NB4 (cell line): ENCODE results near the gene PPM1B.
"Not testable (repeated sequence)": the region's sequence is repeated elsewhere in the genome, so short reads cannot be mapped to it uniquely, and the experiment has no call there.

Source experiments
- MYC ChIP-seq: IDR thresholded peaks from 2 replicates; pipeline ENCODE4 v1.6.1; 2011; ENCODE audit warnings: low read depth, low read length
- POLR2A ChIP-seq: IDR thresholded peaks from 2 replicates; pipeline ENCODE4 v1.6.1; 2011; ENCODE audit warnings: mild to moderate bottlenecking; ENCODE audit not compliant: insufficient read length; ENCODE audit errors: extremely low read depth
- TF ChIP-seq, protein P1 (sequence below): IDR thresholded peaks from one replicate; pipeline ENCODE4 v1.5.1; 2012; ENCODE audit warnings: low read depth, low read length
- TF ChIP-seq, protein P2 (sequence below): IDR thresholded peaks from 2 replicates; pipeline ENCODE4 v1.6.1; 2011; ENCODE audit warnings: low read depth, low read length

DNA sequence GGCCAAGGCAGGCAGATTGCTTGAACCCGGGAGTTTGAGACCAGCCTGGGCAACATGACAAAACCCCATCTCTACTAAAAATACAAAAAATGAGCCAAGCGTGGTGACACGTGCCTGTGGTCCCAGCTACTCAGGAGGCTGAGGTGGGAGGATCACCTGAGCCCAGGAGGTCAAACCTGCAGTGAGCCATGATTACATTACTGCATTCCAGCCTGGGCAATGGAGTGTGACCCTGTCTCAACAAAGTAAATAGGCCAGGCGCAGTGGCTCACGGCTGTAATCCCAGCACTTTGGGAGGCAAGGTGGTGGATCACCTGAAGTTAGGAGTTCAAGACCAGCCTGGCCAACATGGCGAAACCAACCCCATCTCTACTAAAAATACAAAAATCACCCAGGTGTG is 80.6 kb downstream of the PPM1B start:
- TF ChIP-seq, protein P1, sequence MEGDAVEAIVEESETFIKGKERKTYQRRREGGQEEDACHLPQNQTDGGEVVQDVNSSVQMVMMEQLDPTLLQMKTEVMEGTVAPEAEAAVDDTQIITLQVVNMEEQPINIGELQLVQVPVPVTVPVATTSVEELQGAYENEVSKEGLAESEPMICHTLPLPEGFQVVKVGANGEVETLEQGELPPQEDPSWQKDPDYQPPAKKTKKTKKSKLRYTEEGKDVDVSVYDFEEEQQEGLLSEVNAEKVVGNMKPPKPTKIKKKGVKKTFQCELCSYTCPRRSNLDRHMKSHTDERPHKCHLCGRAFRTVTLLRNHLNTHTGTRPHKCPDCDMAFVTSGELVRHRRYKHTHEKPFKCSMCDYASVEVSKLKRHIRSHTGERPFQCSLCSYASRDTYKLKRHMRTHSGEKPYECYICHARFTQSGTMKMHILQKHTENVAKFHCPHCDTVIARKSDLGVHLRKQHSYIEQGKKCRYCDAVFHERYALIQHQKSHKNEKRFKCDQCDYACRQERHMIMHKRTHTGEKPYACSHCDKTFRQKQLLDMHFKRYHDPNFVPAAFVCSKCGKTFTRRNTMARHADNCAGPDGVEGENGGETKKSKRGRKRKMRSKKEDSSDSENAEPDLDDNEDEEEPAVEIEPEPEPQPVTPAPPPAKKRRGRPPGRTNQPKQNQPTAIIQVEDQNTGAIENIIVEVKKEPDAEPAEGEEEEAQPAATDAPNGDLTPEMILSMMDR = not testable (repeated sequence)
- not testable (repeated sequence) for TF ChIP-seq POLR2A, MYC
- TF ChIP-seq, protein P2, sequence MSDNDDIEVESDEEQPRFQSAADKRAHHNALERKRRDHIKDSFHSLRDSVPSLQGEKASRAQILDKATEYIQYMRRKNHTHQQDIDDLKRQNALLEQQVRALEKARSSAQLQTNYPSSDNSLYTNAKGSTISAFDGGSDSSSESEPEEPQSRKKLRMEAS = not testable (repeated sequence)
